Measurements from ENCODE around the gene PARP15.

DNA sequence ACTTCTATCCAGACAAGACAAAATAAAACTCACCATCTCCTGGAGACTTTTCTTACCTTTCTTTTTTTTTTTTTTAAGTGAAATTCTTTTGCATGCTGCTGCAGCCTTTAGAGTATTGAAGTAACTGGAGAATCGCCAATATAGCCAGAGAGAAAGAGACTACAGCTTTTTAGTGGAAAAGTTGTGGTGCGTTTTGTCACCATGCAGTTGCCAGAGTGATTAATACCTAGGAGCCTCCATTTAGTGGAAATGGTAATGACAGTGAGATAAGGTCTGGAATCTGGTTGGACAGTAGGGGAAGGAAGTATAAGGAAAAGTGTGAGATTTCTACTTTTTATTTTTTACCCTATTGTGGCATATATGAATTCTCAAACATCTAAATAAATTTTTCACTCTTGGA is 85.1 kb downstream of the PARP15 start:
- TF ChIP-seq, protein P1, sequence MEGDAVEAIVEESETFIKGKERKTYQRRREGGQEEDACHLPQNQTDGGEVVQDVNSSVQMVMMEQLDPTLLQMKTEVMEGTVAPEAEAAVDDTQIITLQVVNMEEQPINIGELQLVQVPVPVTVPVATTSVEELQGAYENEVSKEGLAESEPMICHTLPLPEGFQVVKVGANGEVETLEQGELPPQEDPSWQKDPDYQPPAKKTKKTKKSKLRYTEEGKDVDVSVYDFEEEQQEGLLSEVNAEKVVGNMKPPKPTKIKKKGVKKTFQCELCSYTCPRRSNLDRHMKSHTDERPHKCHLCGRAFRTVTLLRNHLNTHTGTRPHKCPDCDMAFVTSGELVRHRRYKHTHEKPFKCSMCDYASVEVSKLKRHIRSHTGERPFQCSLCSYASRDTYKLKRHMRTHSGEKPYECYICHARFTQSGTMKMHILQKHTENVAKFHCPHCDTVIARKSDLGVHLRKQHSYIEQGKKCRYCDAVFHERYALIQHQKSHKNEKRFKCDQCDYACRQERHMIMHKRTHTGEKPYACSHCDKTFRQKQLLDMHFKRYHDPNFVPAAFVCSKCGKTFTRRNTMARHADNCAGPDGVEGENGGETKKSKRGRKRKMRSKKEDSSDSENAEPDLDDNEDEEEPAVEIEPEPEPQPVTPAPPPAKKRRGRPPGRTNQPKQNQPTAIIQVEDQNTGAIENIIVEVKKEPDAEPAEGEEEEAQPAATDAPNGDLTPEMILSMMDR (IDR thresholded peaks at IDR 0.05 in 8 of 11, conservative IDR thresholded peaks at IDR 0.05 in 3 of 11): no peak
- TF ChIP-seq POLR2A (IDR thresholded peaks at IDR 0.05): no peak
